ENCODE results near the gene NTF3.

DNA sequence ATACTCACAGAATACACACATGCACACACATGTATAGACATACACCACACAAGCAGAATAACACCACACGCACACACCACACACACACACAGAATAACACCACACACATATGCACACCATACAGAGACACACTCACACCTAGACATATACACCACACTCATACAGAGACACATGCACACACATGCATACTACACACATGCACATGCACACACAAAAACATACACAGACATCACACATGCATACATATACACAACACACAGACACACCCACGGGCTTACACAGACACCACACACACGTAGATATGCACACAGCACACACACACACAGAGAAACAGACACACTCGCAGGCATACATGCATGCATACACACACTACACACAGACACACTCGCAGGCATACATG, 49.7 kb downstream of the NTF3 start:
- TF ChIP-seq, protein P1, sequence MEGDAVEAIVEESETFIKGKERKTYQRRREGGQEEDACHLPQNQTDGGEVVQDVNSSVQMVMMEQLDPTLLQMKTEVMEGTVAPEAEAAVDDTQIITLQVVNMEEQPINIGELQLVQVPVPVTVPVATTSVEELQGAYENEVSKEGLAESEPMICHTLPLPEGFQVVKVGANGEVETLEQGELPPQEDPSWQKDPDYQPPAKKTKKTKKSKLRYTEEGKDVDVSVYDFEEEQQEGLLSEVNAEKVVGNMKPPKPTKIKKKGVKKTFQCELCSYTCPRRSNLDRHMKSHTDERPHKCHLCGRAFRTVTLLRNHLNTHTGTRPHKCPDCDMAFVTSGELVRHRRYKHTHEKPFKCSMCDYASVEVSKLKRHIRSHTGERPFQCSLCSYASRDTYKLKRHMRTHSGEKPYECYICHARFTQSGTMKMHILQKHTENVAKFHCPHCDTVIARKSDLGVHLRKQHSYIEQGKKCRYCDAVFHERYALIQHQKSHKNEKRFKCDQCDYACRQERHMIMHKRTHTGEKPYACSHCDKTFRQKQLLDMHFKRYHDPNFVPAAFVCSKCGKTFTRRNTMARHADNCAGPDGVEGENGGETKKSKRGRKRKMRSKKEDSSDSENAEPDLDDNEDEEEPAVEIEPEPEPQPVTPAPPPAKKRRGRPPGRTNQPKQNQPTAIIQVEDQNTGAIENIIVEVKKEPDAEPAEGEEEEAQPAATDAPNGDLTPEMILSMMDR (IDR thresholded peaks at IDR 0.05), result no peak
- TF ChIP-seq POLR2AphosphoS5 (IDR thresholded peaks at IDR 0.05) (no peak), EP300 (IDR thresholded peaks at IDR 0.05) (no peak), POLR2A (IDR thresholded peaks at IDR 0.05) (no peak)
